HG02623 (cell line): ENCODE data around the gene NUDT12.
A peak's percentile ranks its signal among the peaks of the same experiment; 100 is the strongest.

Experiments used
- ATAC-seq: cut with Tn5 transposase; IDR thresholded peaks from one replicate; pipeline ENCODE4 v1.9.1; 2021; ENCODE audit warnings: moderate library complexity; ENCODE audit not compliant: unreplicated experiment

Gene NUDT12

GRCh38 chr5:103562453-103563157, at the start of gene NUDT12:
TSS of gene NUDT12 (minus strand) at chr5:103562789. CDS start at chr5:103560248, 2,541 bp downstream.
- ATAC-seq: peak; percentile 90

GRCh38 chr5:103607346-103607745, 44.8 kb upstream of the NUDT12 start:
- no peak for ATAC-seq

GRCh38 chr5:103605277-103605676, 42.7 kb upstream of the NUDT12 start:
- ATAC-seq: no peak

GRCh38 chr5:103602438-103602837, 39.8 kb upstream of the NUDT12 start:
- no peak for ATAC-seq

GRCh38 chr5:103601314-103601713, 38.7 kb upstream of the NUDT12 start:
- no peak for ATAC-seq

- ATAC-seq: no peak
Observed at GRCh38 chr5:103600086-103600485, 37.5 kb upstream of the NUDT12 start.

- no peak for ATAC-seq
Observed at GRCh38 chr5:103598997-103599566, 36.5 kb upstream of the NUDT12 start.

GRCh38 chr5:103590221-103590620, 27.6 kb upstream of the NUDT12 start:
- ATAC-seq: no peak

GRCh38 chr5:103589776-103590175, 27.2 kb upstream of the NUDT12 start:
- ATAC-seq: no peak

- no peak for ATAC-seq
Observed at GRCh38 chr5:103589357-103589756, 26.8 kb upstream of the NUDT12 start.

- ATAC-seq: no peak
Observed at GRCh38 chr5:103587185-103587748, 24.7 kb upstream of the NUDT12 start.

GRCh38 chr5:103582364-103582763, 19.8 kb upstream of the NUDT12 start:
- no peak for ATAC-seq

GRCh38 chr5:103573411-103573810, 10.8 kb upstream of the NUDT12 start:
- no peak for ATAC-seq

GRCh38 chr5:103572454-103572853, 9.9 kb upstream of the NUDT12 start:
- no peak for ATAC-seq

- no peak for ATAC-seq
Observed at GRCh38 chr5:103571730-103572129, 9.1 kb upstream of the NUDT12 start.

- ATAC-seq: no peak
Observed at GRCh38 chr5:103569313-103570060, 6.9 kb upstream of the NUDT12 start.

GRCh38 chr5:103565719-103566118, 3.1 kb upstream of the NUDT12 start:
- no peak for ATAC-seq

GRCh38 chr5:103561685-103562452, 720 bp downstream of the NUDT12 start:
- peak; percentile 31 for ATAC-seq

- ATAC-seq: no peak
Observed at GRCh38 chr5:103560826-103561225, 1.8 kb downstream of the NUDT12 start.

- peak; percentile 51 for ATAC-seq
Observed at GRCh38 chr5:103546858-103547257, 15.7 kb downstream of the NUDT12 start.

GRCh38 chr5:103542441-103542840, 20.1 kb downstream of the NUDT12 start:
- ATAC-seq: no peak
